B cell (primary cell): ENCODE results near the gene NUP210. TPM values are rescaled to one million over a fixed set of nuclear protein-coding genes. Genes with fewer than 3 reads are reported as not detected.
"Not testable (repeated sequence)": the region's sequence is repeated elsewhere in the genome, so short reads cannot be mapped to it uniquely, and the experiment has no call there.

Source experiments
- ATAC-seq: fragments of 200-7000 bp; cut with Tn5 transposase; one replicate; pipeline ENCODE4 v1.10.0; 2021; ENCODE audit warnings: low read depth, mild to moderate bottlenecking, moderate number of reproducible peaks, moderate library complexity
- CTCF ChIA-PET: fragments of 350-600 bp; sonication (Branson Sonifier 250); formaldehyde crosslinking; loops from one replicate; lab custom pipeline; 2021; ENCODE audit warnings: antibody characterized with exemption, inconsistent platforms; lab: Charles Lee
- POLR2A ChIA-PET: fragments of 350-600 bp; sonication (Branson Sonifier 250); formaldehyde crosslinking; loops from one replicate; lab custom pipeline; 2021; ENCODE audit warnings: antibody characterized with exemption; lab: Charles Lee
- DNase-seq: peaks from one replicate; pipeline ENCODE4 v3.0.0; 2013
- H2AFZ ChIP-seq: 2 replicates; pipeline ENCODE4 v1.6.1; 2012; ENCODE audit warnings: mild to moderate bottlenecking, low read depth, low read length; ENCODE audit not compliant: insufficient read depth, poor library complexity, severe bottlenecking
- H3K27ac ChIP-seq, 2 donors: 1 replicate in 1 of 2; 2 replicates in 1 of 2; pipeline ENCODE4 v1.5.1; 2012 to 2013; ENCODE audit warnings: low read length in 2 of 2, mild to moderate bottlenecking in 2 of 2, moderate library complexity in 1 of 2
- H3K27me3 ChIP-seq, 4 experiments: fragments of 200-600 bp in 1 of 4; sonication (generic) in 1 of 4; replicated peaks in 1 of 4; 1 replicate in 2 of 4; 2 replicates in 2 of 4; pipeline versions ENCODE4 v1.6.1 to v1.7.0; 2013 to 2016; ENCODE audit warnings: low read length in 3 of 4, mild to moderate bottlenecking in 2 of 4, mixed read lengths in 1 of 4, moderate library complexity in 1 of 4; ENCODE audit not compliant: insufficient read depth in 4 of 4, control insufficient read depth in 3 of 4; ENCODE audit errors: control extremely low read depth in 1 of 4
- H3K36me3 ChIP-seq, 2 experiments: replicated peaks in 1 of 2; 1 replicate in 1 of 2; 2 replicates in 1 of 2; pipeline versions ENCODE4 v1.6.1 to v1.7.1; 2013; ENCODE audit warnings: low read length in 1 of 2; ENCODE audit not compliant: insufficient read depth in 2 of 2, control insufficient read depth in 1 of 2; ENCODE audit errors: control extremely low read depth in 1 of 2, extremely low read depth in 1 of 2
- H3K4me1 ChIP-seq, 2 donors: fragments of 200-600 bp in 1 of 2; sonication (generic) in 1 of 2; 1 replicate in 1 of 2; 2 replicates in 1 of 2; pipeline versions ENCODE4 v1.5.1 to v1.6.1; 2013 to 2017; ENCODE audit warnings: low read length in 2 of 2; ENCODE audit not compliant: control insufficient read depth in 2 of 2, insufficient read depth in 2 of 2
- H3K4me2 ChIP-seq: replicated peaks from 2 replicates; pipeline ENCODE3; 2012; ENCODE audit warnings: mild to moderate bottlenecking, low read depth, low read length; ENCODE audit not compliant: poor library complexity, severe bottlenecking
- H3K4me3 ChIP-seq, 5 experiments: fragments of 200-600 bp in 1 of 5; sonication (generic) in 1 of 5; 1 replicate in 3 of 5; 2 replicates in 2 of 5; pipeline versions ENCODE4 v1.5.1 to v1.7.0; 2011 to 2016; ENCODE audit warnings: low read length in 4 of 5, mild to moderate bottlenecking in 4 of 5, low read depth in 2 of 5, control low read depth in 1 of 5, moderate library complexity in 1 of 5; ENCODE audit not compliant: insufficient read depth in 1 of 5; ENCODE audit errors: control extremely low read depth in 1 of 5, extremely low read depth in 1 of 5
- H3K79me2 ChIP-seq: fragments of 200-600 bp; sonication (generic); one replicate; pipeline ENCODE4 v1.6.0; 2016; ENCODE audit warnings: low read length; ENCODE audit not compliant: control insufficient read depth, insufficient read depth
- H3K9ac ChIP-seq: fragments of 200-600 bp; sonication (generic); 2 replicates; pipeline ENCODE4 v1.6.1; 2017; ENCODE audit warnings: mild to moderate bottlenecking, low read length, moderate library complexity
- H3K9me3 ChIP-seq, 3 donors: one replicate each; pipeline versions ENCODE4 v1.6.1 to v1.7.1; 2013; ENCODE audit warnings: low read length in 2 of 3; ENCODE audit not compliant: control insufficient read depth in 2 of 3, insufficient read depth in 1 of 3; ENCODE audit errors: control extremely low read depth in 1 of 3
- H4K20me1 ChIP-seq: 2 replicates; pipeline ENCODE4 v1.6.0; 2012; ENCODE audit warnings: mild to moderate bottlenecking, low read length; ENCODE audit not compliant: insufficient read depth, control insufficient read depth, poor library complexity, severe bottlenecking
- H3K27ac Mint-ChIP-seq: one replicate; pipeline ENCODE4 v1.8.0; 2021; ENCODE audit warnings: mixed read lengths
- H3K27me3 Mint-ChIP-seq: one replicate; pipeline ENCODE4 v1.8.0; 2021; ENCODE audit warnings: mixed read lengths
- H3K4me1 Mint-ChIP-seq: one replicate; pipeline ENCODE4 v1.8.0; 2021; ENCODE audit warnings: mixed read lengths
- H3K4me3 Mint-ChIP-seq: one replicate; pipeline ENCODE4 v1.8.0; 2021; ENCODE audit warnings: mixed read lengths
- H3K9me3 Mint-ChIP-seq: one replicate; pipeline ENCODE4 v1.8.0; 2022; ENCODE audit warnings: mixed read lengths; ENCODE audit not compliant: insufficient read depth
- CTCF ChIP-seq: fragments of 200-600 bp; IDR thresholded peaks from one replicate; pipeline ENCODE4 v1.8.0; 2022; ENCODE audit warnings: antibody characterized with exemption, mild to moderate bottlenecking
- EZH2 ChIP-seq: IDR thresholded peaks from 2 replicates; pipeline ENCODE4 v1.6.1; 2012; ENCODE audit warnings: borderline replicate concordance, low read depth, mild to moderate bottlenecking, moderate library complexity, low read length; ENCODE audit not compliant: insufficient read depth, poor library complexity, severe bottlenecking
- WGBS: methylation state at CpG from one replicate; pipeline ENCODE4 v1.1.5; 2013; ENCODE audit warnings: missing lambda C conversion rate; ENCODE audit not compliant: insufficient coverage; 5-methylcytosine and 5-hydroxymethylcytosine counted together
- intact Hi-C: fragments of 100-400 bp; cut with micrococcal nuclease; formaldehyde crosslinking; loops from one replicate; pipeline ENCODE4 v1.10.0; 2022
- polyA plus RNA-seq: library from polyadenylated mRNA; depleted of rRNA; stranded (reverse); fragments of >200 nt; gene quantifications from 2 replicates; pipeline ENCODE4 v1.2.3, GENCODE V29; 2012
- total RNA-seq, 2 donors: library from RNA; stranded (reverse); fragments of 120-200 nt in 1 of 2; gene quantifications; 1 replicate in 1 of 2; 2 replicates in 1 of 2; pipeline versions ENCODE4 v1.2.3 to v1.2.4, GENCODE V29; 2013 to 2022

The NUP210 gene
- total and polyA plus RNA-seq, 2 donors (not counting 1 experiment from before 2014, with no cell fraction given), result 114 to 159 TPM

GRCh38 chr3:13378155-13378554 is 42.0 kb downstream of the NUP210 start:
- POLR2A ChIA-PET, result no interaction called here
- Histone ChIP-seq H3K4me1 (peaks cover 0 to 5% of the 10 kb centered on the region in 2 donors), H3K4me2 (no peak overlapping the region), H3K9ac (no peak overlapping the region), H3K9me3 (no peaks in the 10 kb centered on the region), H3K27ac (no peak overlapping the region), H2AFZ (no peak overlapping the region), H4K20me1 (peaks cover 52% of the 10 kb centered on the region), H3K36me3 (peaks cover 7 to 91% of the 10 kb centered on the region in 2 experiments), H3K4me3 (no peak overlapping the region), H3K27me3 (no peaks in the 10 kb centered on the region), H3K79me2 (peaks cover 33% of the 10 kb centered on the region)
- intact Hi-C loops, result no loop called here
- Mint-ChIP-seq H3K27me3 (no peaks in the 10 kb centered on the region), H3K4me1 (no peaks in the 10 kb centered on the region), H3K4me3 (no peak overlapping the region), H3K9me3 (no peaks in the 10 kb centered on the region), H3K27ac (peak overlapping the region; percentile 39)
- TF ChIP-seq CTCF (no peak), EZH2 (no peak)
- CTCF ChIA-PET, result interaction anchor here (0.6 to 8.5 kb wide), 5 partner anchors 13 to 386 kb away, joined by 3 to 40 read pairs (median 4); no protein-coding TSS in a partner anchor
- 90% methylated on average over 5 of the region's 5 CpGs for WGBS
- DNase-seq (no peak), ATAC-seq (no peak)

- peaks cover 7 to 91% of the 10 kb centered on the region in 2 experiments for H3K36me3 ChIP-seq
- intact Hi-C loops, H3K27ac ChIP-seq, H3K27me3 ChIP-seq, POLR2A ChIA-PET, H3K4me2 ChIP-seq, ATAC-seq, H3K4me1 ChIP-seq, H3K9ac ChIP-seq, H3K4me1 Mint-ChIP-seq, DNase-seq, H3K4me3 Mint-ChIP-seq, H2AFZ ChIP-seq, H3K9me3 Mint-ChIP-seq, H3K27ac Mint-ChIP-seq, H3K4me3 ChIP-seq, H3K9me3 ChIP-seq, H3K27me3 Mint-ChIP-seq: not testable (repeated sequence)
- H3K79me2 ChIP-seq, result peaks cover 30% of the 10 kb centered on the region
- CTCF ChIA-PET, result interaction anchor here (1.0 to 8.5 kb wide), 4 partner anchors 14 to 385 kb away, joined by 3 to 40 read pairs (median 4); no protein-coding TSS in a partner anchor
- H4K20me1 ChIP-seq, result peaks cover 52% of the 10 kb centered on the region
- WGBS, result 100% methylated on average over 2 of the region's 2 CpGs
Measured at GRCh38 chr3:13377741-13378140, 42.4 kb downstream of the NUP210 start.
